ENCODE data around the gene SPTBN5. TPM values are rescaled to one million over a fixed set of nuclear protein-coding genes. Genes with fewer than 3 reads are reported as not detected.

SPTBN5 gene
- total and polyA plus RNA-seq, 10 of the 15 experiments (the other 5 are each of a cell fraction or from before 2014, with no cell fraction given), result under 0.01 to 0.18 (median 0.04) TPM; not detected in 4

- WGBS (ENCODE audit: insufficient coverage, insufficient replicate concordance, low lambda C conversion rate, missing lambda C conversion rate), result 87% methylated on average over 6 of the region's 6 CpGs
- POLR2A ChIA-PET, result no interaction called here
- no peak overlapping the region for H3K9ac ChIP-seq (ENCODE audit: control insufficient read depth, insufficient read depth, low read length)
- H3K4me1 ChIP-seq (ENCODE audit: control insufficient read depth, insufficient read depth, low read length), result peaks cover 15% of the 10 kb centered on the region
- H3K27me3 ChIP-seq (replicated peaks in 1 of 2; ENCODE audit: control insufficient read depth in 2 of 2, insufficient read depth in 2 of 2, low read length in 1 of 2), result no peaks in the 10 kb centered on the region
- FAIRE-seq (no peak), DNase-seq (ENCODE audit: low read depth, low spot score) (no peak), ATAC-seq (no peak)
- no peak for TF ChIP-seq BRCA1 (IDR thresholded peaks at IDR 0.05; ENCODE audit: low read depth, low read length)
- no peaks in the 10 kb centered on the region for H3K9me3 ChIP-seq (replicated peaks; ENCODE audit: control insufficient read depth, insufficient read depth, low read length)
- H3K4me3 ChIP-seq, result no peak overlapping the region
- no peak overlapping the region for H3K4me2 ChIP-seq (ENCODE audit: control insufficient read depth, insufficient read depth)
- peaks cover 15 to 19% of the 10 kb centered on the region in 2 experiments for H3K36me3 ChIP-seq (ENCODE audit: control insufficient read depth in 2 of 2, insufficient read depth in 2 of 2, low read length in 1 of 2)
- no peaks in the 10 kb centered on the region for H3K79me2 ChIP-seq (ENCODE audit: control insufficient read depth, insufficient read depth, low read length)
- RAD21 ChIA-PET (ENCODE audit: unreplicated experiment), result interaction anchor here (0.6 kb wide), 1 partner anchor 94 kb away, joined by 3 read pairs; no protein-coding TSS in a partner anchor
- intact Hi-C loops (cut with micrococcal nuclease; ENCODE audit: unreplicated experiment), result no loop called here
- in situ Hi-C loops (cut with MboI), result no loop called here
- no peak overlapping the region for H2AFZ ChIP-seq (ENCODE audit: control insufficient read depth, low read depth, low read length)
- SMC1A ChIA-PET (ENCODE audit: uncharacterized antibody, unreplicated experiment), result no interaction called here
- H3K27ac ChIP-seq (ENCODE audit: control insufficient read depth, insufficient read depth), result no peak overlapping the region
- H4K20me1 ChIP-seq (ENCODE audit: control insufficient read depth, insufficient read depth), result no peaks in the 10 kb centered on the region
- no TSS peak for BruUV-seq (replicated peaks)
- CTCF ChIA-PET, result interaction anchor here (2.6 kb wide), 1 partner anchor 8 kb away, joined by 16 read pairs; no protein-coding TSS in a partner anchor
Observed at GRCh38 chr15:41896566-41896965, 2.7 kb upstream of the SPTBN5 start.

DNA sequence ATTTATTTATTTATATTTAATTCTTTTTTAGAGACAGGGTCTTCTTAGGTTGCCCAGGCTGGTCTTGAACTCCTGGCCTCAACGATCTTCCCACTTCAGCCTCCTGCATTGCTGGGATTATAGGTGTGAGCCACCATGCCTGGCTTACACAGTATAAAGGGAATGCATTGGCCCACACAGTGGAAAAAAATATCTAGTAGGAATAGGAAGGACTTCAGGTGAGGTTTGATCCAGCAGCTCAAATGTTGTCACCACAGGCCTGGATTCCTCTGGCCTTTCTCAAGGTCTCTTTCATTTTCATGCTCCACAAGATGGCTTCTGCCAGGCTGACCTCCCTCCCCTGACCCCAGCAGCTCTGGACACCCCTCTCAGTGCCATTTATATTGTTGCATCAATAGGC, 2.1 kb upstream of the SPTBN5 start:
- Histone ChIP-seq H3K9ac (ENCODE audit: control insufficient read depth, insufficient read depth, low read length) (no peak overlapping the region), H3K27me3 (replicated peaks in 1 of 2; ENCODE audit: control insufficient read depth in 2 of 2, insufficient read depth in 2 of 2, low read length in 1 of 2) (no peaks in the 10 kb centered on the region), H3K4me1 (ENCODE audit: control insufficient read depth, insufficient read depth, low read length) (peaks cover 15% of the 10 kb centered on the region), H3K4me2 (ENCODE audit: control insufficient read depth, insufficient read depth) (no peak overlapping the region), H3K79me2 (ENCODE audit: control insufficient read depth, insufficient read depth, low read length) (no peaks in the 10 kb centered on the region), H3K4me3 (no peak overlapping the region), H3K36me3 (ENCODE audit: control insufficient read depth in 2 of 2, insufficient read depth in 2 of 2, low read length in 1 of 2) (peaks cover 13 to 18% of the 10 kb centered on the region in 2 experiments), H2AFZ (ENCODE audit: control insufficient read depth, low read depth, low read length) (no peak overlapping the region), H3K9me3 (replicated peaks; ENCODE audit: control insufficient read depth, insufficient read depth, low read length) (no peaks in the 10 kb centered on the region), H4K20me1 (ENCODE audit: control insufficient read depth, insufficient read depth) (no peaks in the 10 kb centered on the region), H3K27ac (ENCODE audit: control insufficient read depth, insufficient read depth) (no peak overlapping the region)
- no TSS peak for BruUV-seq (replicated peaks)
- ATAC-seq (no peak), FAIRE-seq (no peak), DNase-seq (ENCODE audit: low read depth, low spot score) (no peak)
- 90% methylated on average over 1 of the region's 1 CpG for WGBS (ENCODE audit: insufficient coverage, insufficient replicate concordance, low lambda C conversion rate, missing lambda C conversion rate)
- RAD21 ChIA-PET (ENCODE audit: unreplicated experiment), result interaction anchor here (0.6 kb wide), 1 partner anchor 94 kb away, joined by 3 read pairs; no protein-coding TSS in a partner anchor
- intact Hi-C loops (cut with micrococcal nuclease; ENCODE audit: unreplicated experiment), result no loop called here
- CTCF ChIA-PET, result interaction anchor here (0.7 to 2.6 kb wide), 3 partner anchors 9 to 123 kb away, joined by 3 to 16 read pairs (median 8); no protein-coding TSS in a partner anchor
- POLR2A ChIA-PET, result no interaction called here
- in situ Hi-C loops (cut with MboI), result no loop called here
- TF ChIP-seq RELA (IDR thresholded peaks at IDR 0.05; ENCODE audit: borderline replicate concordance, partially characterized antibody) (no peak), YBX1 (IDR thresholded peaks at IDR 0.05) (no peak), TCF3 (IDR thresholded peaks at IDR 0.05; ENCODE audit: borderline replicate concordance, insufficient read depth, low read depth, low read length) (no peak), SMAD5 (IDR thresholded peaks at IDR 0.05; ENCODE audit: low read depth) (no peak), SMC3 (IDR thresholded peaks at IDR 0.05; ENCODE audit: borderline replicate concordance, low read length) (no peak), E2F4 (IDR thresholded peaks at IDR 0.05; ENCODE audit: low read depth, low read length) (no peak)
- TF ChIP-seq, protein P1, sequence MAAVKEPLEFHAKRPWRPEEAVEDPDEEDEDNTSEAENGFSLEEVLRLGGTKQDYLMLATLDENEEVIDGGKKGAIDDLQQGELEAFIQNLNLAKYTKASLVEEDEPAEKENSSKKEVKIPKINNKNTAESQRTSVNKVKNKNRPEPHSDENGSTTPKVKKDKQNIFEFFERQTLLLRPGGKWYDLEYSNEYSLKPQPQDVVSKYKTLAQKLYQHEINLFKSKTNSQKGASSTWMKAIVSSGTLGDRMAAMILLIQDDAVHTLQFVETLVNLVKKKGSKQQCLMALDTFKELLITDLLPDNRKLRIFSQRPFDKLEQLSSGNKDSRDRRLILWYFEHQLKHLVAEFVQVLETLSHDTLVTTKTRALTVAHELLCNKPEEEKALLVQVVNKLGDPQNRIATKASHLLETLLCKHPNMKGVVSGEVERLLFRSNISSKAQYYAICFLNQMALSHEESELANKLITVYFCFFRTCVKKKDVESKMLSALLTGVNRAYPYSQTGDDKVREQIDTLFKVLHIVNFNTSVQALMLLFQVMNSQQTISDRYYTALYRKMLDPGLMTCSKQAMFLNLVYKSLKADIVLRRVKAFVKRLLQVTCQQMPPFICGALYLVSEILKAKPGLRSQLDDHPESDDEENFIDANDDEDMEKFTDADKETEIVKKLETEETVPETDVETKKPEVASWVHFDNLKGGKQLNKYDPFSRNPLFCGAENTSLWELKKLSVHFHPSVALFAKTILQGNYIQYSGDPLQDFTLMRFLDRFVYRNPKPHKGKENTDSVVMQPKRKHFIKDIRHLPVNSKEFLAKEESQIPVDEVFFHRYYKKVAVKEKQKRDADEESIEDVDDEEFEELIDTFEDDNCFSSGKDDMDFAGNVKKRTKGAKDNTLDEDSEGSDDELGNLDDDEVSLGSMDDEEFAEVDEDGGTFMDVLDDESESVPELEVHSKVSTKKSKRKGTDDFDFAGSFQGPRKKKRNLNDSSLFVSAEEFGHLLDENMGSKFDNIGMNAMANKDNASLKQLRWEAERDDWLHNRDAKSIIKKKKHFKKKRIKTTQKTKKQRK (IDR thresholded peaks at IDR 0.05; ENCODE audit: low read depth, low read length), result no peak
- SMC1A ChIA-PET (ENCODE audit: uncharacterized antibody, unreplicated experiment), result no interaction called here

Data from GM12878 (cell line).